Trophoblast cell (in vitro differentiated cells and primary cell): ENCODE measurements around the gene TOMM6.

Experiments used
- DNase-seq, 2 donors: peaks; one replicate each; pipeline ENCODE4 v3.0.0-alpha.2; 2016
- H2AFZ ChIP-seq: 2 replicates; pipeline ENCODE4 v1.6.1; 2013; ENCODE audit warnings: low read length, moderate library complexity, mild to moderate bottlenecking; ENCODE audit not compliant: insufficient read depth, poor library complexity
- H2AK5ac ChIP-seq: 2 replicates; pipeline ENCODE4 v1.6.1; 2013; ENCODE audit warnings: mild to moderate bottlenecking, low read length
- H2BK120ac ChIP-seq: 2 replicates; pipeline ENCODE4 v1.6.1; 2013; ENCODE audit warnings: low read length, mild to moderate bottlenecking, moderate library complexity; ENCODE audit not compliant: insufficient read depth, poor library complexity
- H2BK12ac ChIP-seq: 2 replicates; pipeline ENCODE4 v1.6.1; 2013; ENCODE audit warnings: mild to moderate bottlenecking, low read length, moderate library complexity
- H2BK5ac ChIP-seq: 2 replicates; pipeline ENCODE4 v1.6.1; 2013; ENCODE audit warnings: low read length, low read depth, moderate library complexity, mild to moderate bottlenecking; ENCODE audit not compliant: poor library complexity
- H3K14ac ChIP-seq: 2 replicates; pipeline ENCODE4 v1.6.1; 2013; ENCODE audit warnings: mild to moderate bottlenecking, low read length
- H3K18ac ChIP-seq: 2 replicates; pipeline ENCODE4 v1.6.1; 2013; ENCODE audit warnings: mild to moderate bottlenecking, low read length
- H3K23ac ChIP-seq: 2 replicates; pipeline ENCODE4 v1.6.1; 2013; ENCODE audit warnings: low read length
- H3K27ac ChIP-seq: 2 replicates; pipeline ENCODE4 v1.5.1; 2013; ENCODE audit warnings: low read depth, mild to moderate bottlenecking, inconsistent platforms, low read length, moderate library complexity
- H3K27me3 ChIP-seq: 2 replicates; pipeline ENCODE4 v1.6.1; 2013; ENCODE audit warnings: inconsistent platforms, mild to moderate bottlenecking, low read length, moderate library complexity; ENCODE audit not compliant: insufficient read depth
- H3K36me3 ChIP-seq, 2 experiments: 1 replicate in 1 of 2; 2 replicates in 1 of 2; pipeline ENCODE4 v1.6.1; 2013; ENCODE audit warnings: low read length in 2 of 2, mild to moderate bottlenecking in 2 of 2, moderate library complexity in 1 of 2; ENCODE audit not compliant: insufficient read depth in 2 of 2, control insufficient read depth in 1 of 2
- H3K4ac ChIP-seq: 2 replicates; pipeline ENCODE4 v1.6.1; 2013; ENCODE audit warnings: low read depth, mild to moderate bottlenecking, low read length, moderate library complexity
- H3K4me1 ChIP-seq, 2 experiments: 1 replicate in 1 of 2; 2 replicates in 1 of 2; pipeline ENCODE4 v1.6.1; 2013; ENCODE audit warnings: low read length in 2 of 2, mild to moderate bottlenecking in 2 of 2, moderate library complexity in 1 of 2; ENCODE audit not compliant: insufficient read depth in 2 of 2, control insufficient read depth in 1 of 2
- H3K4me2 ChIP-seq: 2 replicates; pipeline ENCODE4 v1.6.1; 2013; ENCODE audit warnings: inconsistent platforms, mild to moderate bottlenecking, low read length, moderate library complexity
- H3K4me3 ChIP-seq: 2 replicates; pipeline ENCODE4 v1.5.1; 2013; ENCODE audit warnings: mild to moderate bottlenecking, low read depth, low read length, inconsistent platforms
- H3K79me1 ChIP-seq: one replicate; pipeline ENCODE4 v1.6.1; 2013; ENCODE audit warnings: low read length
- H3K79me2 ChIP-seq: 2 replicates; pipeline ENCODE4 v1.6.1; 2013; ENCODE audit warnings: low read length, mild to moderate bottlenecking; ENCODE audit not compliant: control insufficient read depth, insufficient read depth, poor library complexity
- H3K9ac ChIP-seq: 2 replicates; pipeline ENCODE4 v1.6.1; 2013; ENCODE audit warnings: mild to moderate bottlenecking, low read length
- H3K9me3 ChIP-seq: 2 replicates; pipeline ENCODE4 v1.6.1; 2013; ENCODE audit warnings: low read depth, mild to moderate bottlenecking, control low read depth, inconsistent platforms, low read length; ENCODE audit not compliant: insufficient read depth
- H4K12ac ChIP-seq: 2 replicates; pipeline ENCODE4 v1.6.1; 2013; ENCODE audit warnings: low read depth, mild to moderate bottlenecking, low read length, moderate library complexity
- H4K8ac ChIP-seq: 2 replicates; pipeline ENCODE4 v1.6.1; 2013; ENCODE audit warnings: low read depth, mild to moderate bottlenecking, low read length, moderate library complexity
- H4K91ac ChIP-seq: one replicate; pipeline ENCODE4 v1.6.1; 2013; ENCODE audit warnings: low read depth, mild to moderate bottlenecking, low read length, moderate library complexity
- WGBS: extraction: QIAGEN DNeasy Blood & Tissue Kit; methylation state at CpG from one replicate; pipeline ENCODE4 v1.1.7; 2013; ENCODE audit warnings: missing lambda C conversion rate; ENCODE audit not compliant: insufficient read length, insufficient coverage; ENCODE audit errors: extremely low coverage; 5-methylcytosine and 5-hydroxymethylcytosine counted together

TOMM6 gene

DNA sequence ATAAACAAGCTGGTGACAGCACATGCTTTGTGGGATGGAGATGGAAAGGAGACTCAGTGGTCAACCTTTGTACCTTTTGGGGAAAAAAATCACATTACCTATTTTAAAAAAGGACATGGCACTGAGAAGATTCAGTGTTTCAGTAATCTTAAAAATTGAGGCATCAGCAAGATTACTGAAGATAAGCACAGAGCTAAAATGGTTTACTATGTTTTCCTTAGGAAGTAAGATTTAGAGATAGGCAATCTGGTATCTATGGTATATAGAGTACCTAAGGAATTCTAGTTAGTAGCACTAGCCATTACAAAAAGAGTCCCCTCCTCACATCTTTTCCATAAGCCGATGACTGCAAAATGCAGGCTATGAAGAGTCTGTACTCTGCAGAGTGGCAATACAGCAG lies 35.7 kb downstream of the TOMM6 start:
- Histone ChIP-seq H2AK5ac (no peak overlapping the region), H3K4me1 (peaks cover 0 to 4% of the 10 kb centered on the region in 2 experiments), H2BK120ac (no peak overlapping the region), H4K12ac (no peak overlapping the region), H3K36me3 (no peaks in the 10 kb centered on the region), H3K14ac (no peak overlapping the region), H3K79me2 (no peaks in the 10 kb centered on the region), H3K27me3 (no peaks in the 10 kb centered on the region), H3K9me3 (no peaks in the 10 kb centered on the region), H2BK5ac (no peak overlapping the region), H4K91ac (no peak overlapping the region), H3K79me1 (no peaks in the 10 kb centered on the region), H2AFZ (no peak overlapping the region), H3K9ac (no peak overlapping the region), H3K27ac (no peak overlapping the region), H3K4me3 (no peak overlapping the region), H3K23ac (no peak overlapping the region), H3K4me2 (no peak overlapping the region), H4K8ac (no peak overlapping the region), H3K4ac (no peak overlapping the region), H2BK12ac (no peak overlapping the region), H3K18ac (no peak overlapping the region)
- peak in 1 of 2 donors; percentile 58 for DNase-seq
- WGBS = no CpG with 5 or more reads among the region's 1 CpG

DNA sequence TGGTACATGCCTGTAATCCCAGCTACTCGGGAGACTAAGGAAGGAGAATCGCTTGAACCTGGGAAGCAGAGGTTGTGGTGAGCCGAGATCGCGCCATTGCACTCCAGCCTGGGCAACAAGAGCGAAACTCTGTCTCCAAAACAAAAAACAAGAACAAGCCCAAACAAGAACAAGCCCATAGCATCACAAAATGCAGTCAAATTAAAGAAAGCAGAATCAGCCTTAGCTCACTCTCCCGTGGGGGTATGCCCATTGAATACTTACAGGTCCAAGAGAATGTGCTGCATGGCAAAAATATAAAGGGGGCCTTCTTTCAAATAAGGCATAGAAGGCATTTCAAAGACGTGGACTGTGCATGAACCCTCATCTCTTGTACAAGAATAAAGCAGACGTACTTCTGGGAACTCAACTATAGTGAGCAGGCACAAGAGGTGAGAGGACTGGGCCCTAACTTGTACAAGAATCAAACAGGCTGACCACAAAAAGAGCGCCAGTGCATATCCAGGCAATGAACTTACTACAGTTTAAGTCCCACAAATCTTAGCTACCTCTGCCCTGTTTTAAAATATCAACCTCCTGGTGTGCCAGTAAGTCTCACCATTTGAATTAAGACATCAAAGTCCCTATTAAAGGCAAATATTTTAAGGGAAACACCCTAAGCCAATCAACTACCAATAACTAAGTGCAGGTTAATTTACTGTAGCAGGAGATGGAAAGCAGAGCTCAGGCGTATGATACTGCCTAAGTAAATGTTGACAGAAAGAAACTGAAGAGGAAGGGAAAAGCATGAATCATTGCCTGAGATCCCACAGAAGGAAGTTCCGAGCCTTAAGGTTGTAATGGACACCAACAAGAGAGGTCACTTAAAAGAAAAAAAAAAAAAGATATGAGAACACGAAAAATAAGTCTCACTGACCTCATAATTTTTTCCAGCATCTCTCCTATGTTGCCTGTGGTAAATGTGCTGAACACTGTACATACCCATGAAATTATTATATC lies 37.4 kb downstream of the TOMM6 start:
- Histone ChIP-seq H3K27me3 (no peaks in the 10 kb centered on the region), H3K27ac (no peak overlapping the region), H3K4ac (no peak overlapping the region), H3K14ac (no peak overlapping the region), H4K8ac (no peak overlapping the region), H3K79me1 (no peaks in the 10 kb centered on the region), H4K12ac (no peak overlapping the region), H4K91ac (no peak overlapping the region), H2BK12ac (peak overlapping the region; percentile 31), H3K9ac (no peak overlapping the region), H3K36me3 (no peaks in the 10 kb centered on the region), H2AK5ac (no peak overlapping the region), H3K23ac (no peak overlapping the region), H2BK120ac (no peak overlapping the region), H3K79me2 (no peaks in the 10 kb centered on the region), H3K4me3 (no peak overlapping the region), H2BK5ac (no peak overlapping the region), H3K4me1 (peaks cover 0 to 4% of the 10 kb centered on the region in 2 experiments), H3K9me3 (no peaks in the 10 kb centered on the region), H2AFZ (no peak overlapping the region), H3K18ac (no peak overlapping the region), H3K4me2 (no peak overlapping the region)
- no peak for DNase-seq
- no CpG with 5 or more reads among the region's 13 CpGs for WGBS

DNA sequence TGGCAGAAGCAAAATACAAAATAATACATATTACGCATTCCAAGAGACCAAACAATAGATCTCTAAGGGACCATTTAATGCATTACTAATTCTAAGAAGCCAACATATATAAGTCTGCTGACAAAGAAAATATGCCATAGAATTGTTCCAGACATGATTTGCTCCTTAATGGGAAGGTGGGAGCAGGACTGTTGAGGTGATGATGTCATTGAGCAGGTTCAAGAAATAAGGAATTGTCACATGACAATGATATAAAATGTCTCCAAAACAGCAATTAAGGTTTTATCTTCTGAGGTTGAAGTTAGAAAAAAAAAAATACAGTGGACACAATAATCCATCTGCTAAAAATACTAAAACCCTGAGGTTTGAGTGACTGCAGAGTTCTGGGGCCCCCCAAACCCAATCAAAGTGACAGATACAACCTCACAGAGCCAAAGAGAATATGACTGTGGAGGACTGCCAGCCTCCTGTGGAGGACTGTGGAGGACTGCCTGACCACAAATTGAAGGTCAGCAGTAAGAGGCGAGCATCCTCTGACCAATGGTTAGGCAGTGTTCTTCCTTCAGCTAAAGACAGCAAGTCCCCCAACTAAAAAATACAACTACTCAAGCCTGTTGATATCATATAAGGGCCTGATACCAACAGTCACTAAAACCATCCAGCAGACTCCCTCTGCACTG lies 39.0 kb downstream of the TOMM6 start:
- H3K4me3 ChIP-seq = no peak overlapping the region
- H3K9ac ChIP-seq = no peak overlapping the region
- no peak for DNase-seq
- H3K27me3 ChIP-seq = no peaks in the 10 kb centered on the region
- H3K4ac ChIP-seq = no peak overlapping the region
- no peak overlapping the region for H3K14ac ChIP-seq
- H3K4me2 ChIP-seq = no peak overlapping the region
- no peaks in the 10 kb centered on the region for H3K36me3 ChIP-seq
- no peak overlapping the region for H3K23ac ChIP-seq
- H3K79me1 ChIP-seq = no peaks in the 10 kb centered on the region
- no peak overlapping the region for H2AFZ ChIP-seq
- no peaks in the 10 kb centered on the region for H3K9me3 ChIP-seq
- H3K27ac ChIP-seq = no peak overlapping the region
- H3K4me1 ChIP-seq = peaks cover 0 to 4% of the 10 kb centered on the region in 2 experiments
- H3K18ac ChIP-seq = no peak overlapping the region
- no peak overlapping the region for H4K12ac ChIP-seq
- no peak overlapping the region for H2BK120ac ChIP-seq
- no peak overlapping the region for H2BK12ac ChIP-seq
- no peaks in the 10 kb centered on the region for H3K79me2 ChIP-seq
- H4K8ac ChIP-seq = no peak overlapping the region
- no peak overlapping the region for H4K91ac ChIP-seq
- H2BK5ac ChIP-seq = no peak overlapping the region
- WGBS = no CpG with 5 or more reads among the region's 2 CpGs
- H2AK5ac ChIP-seq = no peak overlapping the region

DNA sequence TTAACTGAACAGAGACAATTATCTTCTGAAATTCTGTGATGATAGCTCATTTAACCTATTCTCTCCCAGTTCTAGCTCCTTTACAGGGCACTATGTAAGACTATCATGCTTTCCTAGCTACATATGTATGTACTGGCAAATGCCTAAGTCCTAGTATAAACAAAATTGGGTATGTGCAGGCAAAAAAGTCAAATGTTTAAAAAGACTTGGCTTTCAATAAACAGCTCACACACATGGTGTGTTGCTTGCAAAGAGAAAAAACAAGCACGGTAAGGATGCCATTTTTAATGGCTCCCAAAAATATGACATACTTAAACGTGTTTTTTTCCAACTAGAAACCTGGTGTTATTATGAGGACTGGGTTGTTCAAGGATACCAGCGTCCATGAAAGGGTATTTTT lies 44.8 kb downstream of the TOMM6 start:
- H4K8ac ChIP-seq = no peak overlapping the region
- no peaks in the 10 kb centered on the region for H3K4me1 ChIP-seq
- no peaks in the 10 kb centered on the region for H3K36me3 ChIP-seq
- DNase-seq = no peak
- no peak overlapping the region for H3K4me3 ChIP-seq
- no peaks in the 10 kb centered on the region for H3K79me1 ChIP-seq
- H2AFZ ChIP-seq = no peak overlapping the region
- H2BK5ac ChIP-seq = no peak overlapping the region
- no peak overlapping the region for H3K14ac ChIP-seq
- no peak overlapping the region for H3K4ac ChIP-seq
- H3K23ac ChIP-seq = no peak overlapping the region
- no peak overlapping the region for H2BK120ac ChIP-seq
- H3K27me3 ChIP-seq = no peaks in the 10 kb centered on the region
- H3K18ac ChIP-seq = no peak overlapping the region
- no peaks in the 10 kb centered on the region for H3K79me2 ChIP-seq
- H2BK12ac ChIP-seq = no peak overlapping the region
- no peak overlapping the region for H3K27ac ChIP-seq
- H4K91ac ChIP-seq = no peak overlapping the region
- no CpG with 5 or more reads among the region's 3 CpGs for WGBS
- H4K12ac ChIP-seq = no peak overlapping the region
- no peak overlapping the region for H3K9ac ChIP-seq
- H3K9me3 ChIP-seq = no peaks in the 10 kb centered on the region
- no peak overlapping the region for H3K4me2 ChIP-seq
- no peak overlapping the region for H2AK5ac ChIP-seq
